Kidney epithelial cell (primary cell): ENCODE measurements around the gene AKAP3. TPM values are rescaled to one million over a fixed set of nuclear protein-coding genes. Genes with fewer than 3 reads are reported as not detected.
A peak's percentile ranks its signal among the peaks of the same experiment; 100 is the strongest.

Experiments
- DNase-seq: peaks from one replicate; pipeline ENCODE4 v3.0.0-alpha.2; 2010; ENCODE audit warnings: low read depth
- H3K27me3 ChIP-seq: 2 replicates; pipeline ENCODE4 v1.6.0; 2011; ENCODE audit warnings: low read length; ENCODE audit not compliant: control insufficient read depth, insufficient read depth
- H3K36me3 ChIP-seq: 2 replicates; pipeline ENCODE4 v1.5.1; 2011; ENCODE audit warnings: low read length; ENCODE audit not compliant: control insufficient read depth, insufficient read depth
- H3K4me3 ChIP-seq: 2 replicates; pipeline ENCODE4 v1.5.1; 2011; ENCODE audit warnings: low read depth, mild to moderate bottlenecking, control low read depth, low read length
- total RNA-seq: library from RNA; depleted of rRNA; stranded (reverse); fragments of >200 nt; gene quantifications from 2 replicates; pipeline ENCODE4 v1.2.3, GENCODE V29; 2015
- TF ChIP-seq, protein P1 (sequence below): IDR thresholded peaks from 2 replicates; pipeline ENCODE4 v1.5.1; 2011; ENCODE audit warnings: mild to moderate bottlenecking, moderate library complexity, low read length, control low read depth, inconsistent platforms; ENCODE audit not compliant: insufficient read depth, poor library complexity, severe bottlenecking

AKAP3 gene
- total RNA-seq = 4.0 and 6.6 TPM in 2 replicates

DNA sequence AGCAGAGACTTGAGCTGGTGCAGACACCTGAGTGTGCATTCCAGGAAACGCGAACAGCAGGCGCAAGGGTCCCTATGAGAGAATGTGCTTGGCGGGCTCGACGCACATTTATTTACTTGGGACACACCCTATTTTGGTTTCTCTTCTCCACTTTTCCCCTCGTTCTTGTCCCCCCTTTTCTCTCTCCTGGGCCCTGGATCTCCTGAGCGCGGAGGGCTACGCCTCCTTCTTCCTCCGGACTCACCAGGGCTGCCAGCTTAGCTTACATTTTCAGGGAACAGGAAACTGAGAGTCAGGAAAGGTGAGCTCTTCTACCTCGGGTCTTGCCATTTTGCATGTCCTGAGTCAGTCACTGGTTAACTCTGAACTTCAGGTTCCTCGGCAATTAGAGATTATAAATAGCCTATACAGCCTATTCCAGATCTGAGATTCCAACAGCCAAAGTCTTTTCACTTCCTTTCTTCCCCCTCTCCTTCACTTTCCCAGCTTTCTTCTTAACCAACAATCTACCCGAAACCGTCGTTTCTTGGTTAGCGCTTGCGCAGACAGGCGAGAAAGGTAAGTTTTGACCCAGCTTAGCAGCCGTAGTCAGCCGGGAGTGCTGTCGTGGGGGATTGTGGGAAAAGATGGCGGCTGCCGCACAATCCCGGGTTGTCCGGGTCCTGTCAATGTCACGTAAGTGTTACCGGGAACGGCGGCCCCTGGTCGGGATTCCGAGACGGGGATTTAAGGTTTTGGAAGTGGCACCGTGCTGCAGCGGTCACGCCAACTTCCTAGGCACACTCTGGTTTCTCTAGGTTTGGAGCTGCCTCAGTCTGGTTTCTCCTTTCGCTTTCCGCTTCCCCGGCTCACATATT lies at the start of gene AKAP3, which contains the start of gene NDUFA9:
Gene AKAP3, minus strand, starts transcription at position 551 of the 857 bp plus-strand sequence. CDS start 10,855 bp downstream, outside the sequence.
Gene NDUFA9, plus strand, starts transcription at position 614 of the 857 bp plus-strand sequence. Its CDS starts 13 bp downstream, at position 627.
- TF ChIP-seq, protein P1, sequence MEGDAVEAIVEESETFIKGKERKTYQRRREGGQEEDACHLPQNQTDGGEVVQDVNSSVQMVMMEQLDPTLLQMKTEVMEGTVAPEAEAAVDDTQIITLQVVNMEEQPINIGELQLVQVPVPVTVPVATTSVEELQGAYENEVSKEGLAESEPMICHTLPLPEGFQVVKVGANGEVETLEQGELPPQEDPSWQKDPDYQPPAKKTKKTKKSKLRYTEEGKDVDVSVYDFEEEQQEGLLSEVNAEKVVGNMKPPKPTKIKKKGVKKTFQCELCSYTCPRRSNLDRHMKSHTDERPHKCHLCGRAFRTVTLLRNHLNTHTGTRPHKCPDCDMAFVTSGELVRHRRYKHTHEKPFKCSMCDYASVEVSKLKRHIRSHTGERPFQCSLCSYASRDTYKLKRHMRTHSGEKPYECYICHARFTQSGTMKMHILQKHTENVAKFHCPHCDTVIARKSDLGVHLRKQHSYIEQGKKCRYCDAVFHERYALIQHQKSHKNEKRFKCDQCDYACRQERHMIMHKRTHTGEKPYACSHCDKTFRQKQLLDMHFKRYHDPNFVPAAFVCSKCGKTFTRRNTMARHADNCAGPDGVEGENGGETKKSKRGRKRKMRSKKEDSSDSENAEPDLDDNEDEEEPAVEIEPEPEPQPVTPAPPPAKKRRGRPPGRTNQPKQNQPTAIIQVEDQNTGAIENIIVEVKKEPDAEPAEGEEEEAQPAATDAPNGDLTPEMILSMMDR = no peak
- H3K36me3 ChIP-seq = no peaks in the 10 kb centered on the region
- peak; percentile 56 for DNase-seq
- H3K4me3 ChIP-seq = peak within 1 kb of the TSS; percentile 82
- no peaks in the 10 kb centered on the region for H3K27me3 ChIP-seq

DNA sequence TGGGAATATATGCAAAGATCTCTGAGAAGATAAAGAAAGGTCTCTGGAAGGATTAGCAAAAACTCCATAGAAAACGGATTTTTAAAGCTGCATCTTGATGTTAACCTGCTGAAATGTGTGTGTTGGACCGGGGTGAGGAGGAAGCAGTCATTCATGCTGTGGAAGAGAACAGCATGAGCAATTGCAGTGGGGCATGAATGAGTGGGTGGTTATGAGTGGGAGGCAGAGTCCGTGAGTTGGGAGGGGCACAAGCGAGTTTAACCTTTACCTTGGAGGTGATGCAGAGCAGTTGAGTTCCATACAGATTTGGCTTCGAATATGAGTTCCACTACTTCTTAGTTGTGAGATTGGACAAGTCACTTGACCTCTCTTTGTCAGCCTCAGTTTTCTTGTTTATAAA lies 41.9 kb upstream of the AKAP3 start:
- H3K4me3 ChIP-seq = no peak overlapping the region
- TF ChIP-seq, protein P1 = no peak
- DNase-seq = no peak
- no peaks in the 10 kb centered on the region for H3K36me3 ChIP-seq
- H3K27me3 ChIP-seq = no peaks in the 10 kb centered on the region

DNA sequence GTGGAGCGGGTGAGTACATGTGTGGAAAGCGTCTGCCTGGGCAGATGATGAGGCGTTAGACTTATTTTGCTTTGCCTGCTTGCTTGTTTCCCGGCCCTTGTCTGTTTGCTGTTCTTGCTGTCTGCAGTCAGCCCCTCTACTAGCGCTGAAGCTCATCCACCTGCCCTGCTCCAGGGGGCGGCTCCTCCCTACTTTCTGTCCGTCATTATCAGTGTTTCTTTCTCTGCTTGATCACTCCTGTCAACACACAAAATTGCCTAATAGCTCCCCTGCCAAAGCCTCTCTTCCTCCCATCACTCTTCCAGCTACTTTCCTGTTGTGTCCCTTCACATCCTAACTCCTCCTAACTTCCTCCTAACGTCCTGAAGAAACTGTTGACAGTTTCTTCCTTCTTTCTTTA lies 36.5 kb upstream of the AKAP3 start:
- H3K4me3 ChIP-seq = no peak overlapping the region
- TF ChIP-seq, protein P1 = no peak
- no peaks in the 10 kb centered on the region for H3K36me3 ChIP-seq
- DNase-seq = no peak
- no peaks in the 10 kb centered on the region for H3K27me3 ChIP-seq

DNA sequence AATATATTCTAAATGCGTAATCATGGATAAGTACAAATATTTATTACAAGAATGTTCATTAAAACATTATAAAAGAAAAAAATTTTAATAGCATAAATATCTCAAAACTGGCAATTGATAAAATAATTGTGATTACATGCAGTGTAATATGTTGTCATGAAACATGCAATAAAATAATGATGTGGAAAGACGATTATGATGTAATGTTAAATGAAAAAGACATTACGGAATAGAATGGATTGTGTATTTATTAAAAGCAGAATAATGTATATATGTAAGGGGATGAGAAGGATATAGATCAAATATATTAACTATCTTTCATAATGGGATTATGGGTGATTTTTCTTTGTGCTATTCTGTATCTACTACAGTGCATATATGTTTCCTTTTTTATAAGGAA lies 32.9 kb upstream of the AKAP3 start:
- no peak for DNase-seq
- TF ChIP-seq, protein P1 = no peak
- H3K4me3 ChIP-seq = no peak overlapping the region
- no peaks in the 10 kb centered on the region for H3K27me3 ChIP-seq
- H3K36me3 ChIP-seq = no peaks in the 10 kb centered on the region

DNA sequence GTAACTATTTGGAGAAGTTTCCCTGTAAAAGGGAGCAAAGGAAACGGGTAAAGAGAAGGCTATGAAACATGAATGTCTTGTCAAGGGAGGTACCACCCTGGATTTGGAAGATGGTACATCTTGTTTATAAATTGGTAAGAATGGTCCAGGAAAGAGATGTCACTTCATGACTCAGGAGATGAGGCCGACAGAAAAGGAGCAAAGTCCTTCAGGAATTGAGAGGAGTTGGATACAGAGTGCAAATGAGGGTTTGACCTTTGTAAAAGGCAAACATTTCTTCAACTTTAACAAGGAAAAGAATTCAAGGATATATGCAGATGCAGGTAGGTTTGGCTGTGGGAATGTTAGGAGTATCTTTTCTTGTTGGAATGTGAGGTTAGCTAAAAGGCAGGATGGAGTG lies 30.9 kb upstream of the AKAP3 start:
- Histone ChIP-seq H3K27me3 (no peaks in the 10 kb centered on the region), H3K36me3 (no peaks in the 10 kb centered on the region), H3K4me3 (no peak overlapping the region)
- TF ChIP-seq, protein P1 = no peak
- no peak for DNase-seq
